Measurements from ENCODE around the gene OLFML2A. TPM values are rescaled to one million over a fixed set of nuclear protein-coding genes. Genes with fewer than 3 reads are reported as not detected.

The OLFML2A gene
- total and polyA plus RNA-seq, 2 of the 13 experiments (the other 11 are each of a cell fraction or from before 2014, with no cell fraction given): 0.01 to 0.02 TPM

DNA sequence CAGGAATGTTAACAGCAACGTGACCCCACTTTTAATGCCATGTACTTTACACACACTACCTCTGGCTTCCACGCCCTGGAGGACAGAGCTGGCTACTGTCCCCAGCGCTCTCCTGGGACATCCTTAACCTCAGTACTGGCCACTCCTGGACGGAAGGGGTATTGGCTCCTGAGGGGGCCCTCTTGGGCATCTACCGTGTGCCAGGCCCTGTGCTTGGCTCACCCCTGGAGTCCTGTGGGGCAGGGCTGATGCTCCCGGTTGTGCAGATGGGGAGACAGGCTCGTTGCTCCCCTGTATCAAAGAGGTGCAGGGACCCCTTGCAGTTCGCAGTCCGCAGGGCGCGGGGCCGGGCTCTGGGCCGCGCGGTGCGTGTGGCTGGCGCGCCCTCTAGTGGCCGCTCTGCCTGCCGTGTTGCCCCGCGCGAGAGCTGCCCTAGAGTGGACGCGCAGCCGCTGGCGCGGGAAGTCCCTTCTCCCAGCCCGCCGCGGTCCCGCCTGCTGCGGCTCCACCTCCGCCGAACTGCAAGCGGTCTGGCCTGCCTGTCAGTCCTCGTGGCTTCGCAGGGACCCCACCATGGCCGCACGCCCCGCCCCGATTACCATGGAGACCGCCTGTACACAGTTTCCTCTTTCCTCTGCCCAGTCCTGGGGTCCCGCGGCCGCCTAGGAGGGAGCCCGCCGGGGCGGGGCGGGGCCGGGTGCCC lies 76.0 kb downstream of the OLFML2A start, which contains the start of gene WDR38 (continued):
- TF ChIP-seq PHF21A (CRISPR knock-in tag; IDR thresholded peaks at IDR 0.05): no peak
- peak; percentile 89; the same call in 1 of the 2 replicates for TF ChIP-seq MTERF4 (CRISPR knock-in tag; IDR thresholded peaks at IDR 0.05)
- no peak for TF ChIP-seq CHCHD3 (CRISPR knock-in tag; IDR thresholded peaks at IDR 0.05)
- TF ChIP-seq ZNF776 (CRISPR knock-in tag; IDR thresholded peaks at IDR 0.05): peak; percentile 20; the same call in 1 of the 2 replicates
- TF ChIP-seq FOXA3 (CRISPR knock-in tag; IDR thresholded peaks at IDR 0.05): peak; percentile 38
- TF ChIP-seq CCDC6 (CRISPR knock-in tag; IDR thresholded peaks at IDR 0.05): peak; percentile 65; the same call in 1 of the 2 replicates
- TF ChIP-seq MEIS2 (CRISPR knock-in tag; IDR thresholded peaks at IDR 0.05): peak; percentile 55; the same call in 1 of the 2 replicates
- TF ChIP-seq ZNF800 (CRISPR knock-in tag; IDR thresholded peaks at IDR 0.05): no peak; the same call in 1 of the 2 replicates

All from HepG2 (cell line).